Measurements from ENCODE around the gene CREBZF.

CREBZF gene

DNA sequence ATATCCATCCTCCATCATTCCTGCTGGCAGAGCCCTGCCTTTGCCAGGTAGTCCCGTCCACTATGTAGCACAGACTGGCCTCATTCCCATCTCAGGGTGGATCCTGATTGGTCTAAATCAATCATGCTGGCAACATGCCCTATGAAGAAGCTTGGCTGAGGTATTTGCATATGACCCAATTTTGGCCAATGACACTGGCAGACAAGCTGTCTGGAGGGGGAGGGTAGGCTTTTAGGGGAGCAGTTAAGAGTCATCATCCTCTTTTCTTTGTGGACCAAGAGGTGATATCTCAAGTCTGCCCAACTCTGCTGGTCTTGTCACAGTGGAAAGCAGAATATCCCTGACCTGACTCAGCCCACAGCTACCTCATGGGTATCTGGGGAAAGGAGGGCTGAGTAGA lies 16.0 kb upstream of the CREBZF start:
- Histone ChIP-seq H3K4ac (ENCODE audit: low read length) (no peak overlapping the region), H3K14ac (ENCODE audit: low read length) (no peak overlapping the region), H4K91ac (ENCODE audit: low read depth, low read length, poor library complexity) (no peak overlapping the region), H3K27me3 (ENCODE audit: control insufficient read depth in 3 of 3, insufficient read depth in 3 of 3, low read depth in 1 of 3, low read length in 3 of 3) (no peaks in the 10 kb centered on the region), H3K23ac (ENCODE audit: low read depth, low read length, poor library complexity) (no peak overlapping the region), H3K36me3 (replicated peaks in 1 of 2; ENCODE audit: control insufficient read depth in 2 of 2, insufficient read depth in 2 of 2, low read length in 2 of 2) (no peaks in the 10 kb centered on the region), H4K8ac (ENCODE audit: low read depth, low read length) (no peak overlapping the region), H2BK120ac (ENCODE audit: low read depth, low read length) (no peak overlapping the region), H2BK5ac (ENCODE audit: low read length) (no peak overlapping the region), H2AK5ac (ENCODE audit: low read depth, low read length) (no peak overlapping the region), H3K9ac (ENCODE audit: low read depth, low read length, poor library complexity) (no peak overlapping the region), H3K4me3 (ENCODE audit: low read length in 2 of 2) (peak overlapping the region in 1 of 2 donors; percentile 4), H3K79me1 (ENCODE audit: low read depth, low read length) (no peaks in the 10 kb centered on the region), H3K27ac (replicated peaks; ENCODE audit: low read length) (no peak overlapping the region), H3K4me2 (ENCODE audit: insufficient read depth, low read length, poor library complexity, severe bottlenecking) (no peak overlapping the region), H2AFZ (ENCODE audit: low read length) (no peak overlapping the region), H2BK15ac (ENCODE audit: low read length) (no peak overlapping the region), H3K9me3 (replicated peaks in 1 of 2; ENCODE audit: control insufficient read depth in 2 of 2, insufficient read depth in 1 of 2, low read depth in 1 of 2, low read length in 2 of 2) (no peaks in the 10 kb centered on the region), H3K4me1 (ENCODE audit: control insufficient read depth in 2 of 2, insufficient read depth in 1 of 2, low read depth in 1 of 2, low read length in 2 of 2) (peaks cover 2 to 3% of the 10 kb centered on the region in 2 donors), H3K18ac (ENCODE audit: low read length) (no peak overlapping the region), H2BK12ac (ENCODE audit: low read length) (no peak overlapping the region)
- WGBS, 2 donors (ENCODE audit: extremely low coverage in 2 of 2, insufficient read length in 2 of 2, insufficient replicate concordance in 1 of 2): no CpG with 5 or more reads among the region's 1 CpG
- DNase-seq (ENCODE audit: low spot score): no peak

DNA sequence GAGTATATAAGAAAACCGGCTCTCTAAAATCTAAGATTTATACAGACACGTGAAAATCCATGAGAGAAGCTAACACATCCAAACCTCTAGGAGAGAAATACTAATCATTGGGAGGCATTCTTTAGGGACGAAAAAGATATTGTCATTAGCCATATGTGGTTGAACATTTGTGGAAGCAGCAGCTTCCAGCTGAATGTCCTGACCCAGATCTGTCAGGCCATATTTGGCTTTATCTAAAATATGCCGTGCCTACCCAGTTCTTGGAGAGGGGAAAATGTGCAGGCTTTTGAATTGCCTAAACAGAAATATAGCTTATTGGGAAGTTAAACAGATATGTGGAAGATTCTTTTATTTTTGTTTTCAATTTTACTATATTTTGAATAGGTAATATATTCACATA lies 14.6 kb upstream of the CREBZF start:
- Histone ChIP-seq H3K4me1 (ENCODE audit: control insufficient read depth in 2 of 2, insufficient read depth in 1 of 2, low read depth in 1 of 2, low read length in 2 of 2) (peaks cover 0 to 2% of the 10 kb centered on the region in 2 donors), H2BK12ac (ENCODE audit: low read length) (no peak overlapping the region), H3K27ac (replicated peaks; ENCODE audit: low read length) (no peak overlapping the region), H3K4me3 (ENCODE audit: low read length in 2 of 2) (no peak overlapping the region), H2BK5ac (ENCODE audit: low read length) (no peak overlapping the region), H3K18ac (ENCODE audit: low read length) (no peak overlapping the region), H3K4me2 (ENCODE audit: insufficient read depth, low read length, poor library complexity, severe bottlenecking) (no peak overlapping the region), H4K8ac (ENCODE audit: low read depth, low read length) (no peak overlapping the region), H3K23ac (ENCODE audit: low read depth, low read length, poor library complexity) (no peak overlapping the region), H3K14ac (ENCODE audit: low read length) (no peak overlapping the region), H2AFZ (ENCODE audit: low read length) (no peak overlapping the region), H2BK120ac (ENCODE audit: low read depth, low read length) (no peak overlapping the region), H3K36me3 (replicated peaks in 1 of 2; ENCODE audit: control insufficient read depth in 2 of 2, insufficient read depth in 2 of 2, low read length in 2 of 2) (no peaks in the 10 kb centered on the region), H2AK5ac (ENCODE audit: low read depth, low read length) (no peak overlapping the region), H3K9me3 (replicated peaks in 1 of 2; ENCODE audit: control insufficient read depth in 2 of 2, insufficient read depth in 1 of 2, low read depth in 1 of 2, low read length in 2 of 2) (peaks cover 0 to under 1% of the 10 kb centered on the region in 2 donors), H3K27me3 (ENCODE audit: control insufficient read depth in 3 of 3, insufficient read depth in 3 of 3, low read depth in 1 of 3, low read length in 3 of 3) (peaks cover 0 to 3% (median 0%) of the 10 kb centered on the region in 3 experiments), H3K79me1 (ENCODE audit: low read depth, low read length) (no peaks in the 10 kb centered on the region), H4K91ac (ENCODE audit: low read depth, low read length, poor library complexity) (no peak overlapping the region), H3K9ac (ENCODE audit: low read depth, low read length, poor library complexity) (no peak overlapping the region), H2BK15ac (ENCODE audit: low read length) (no peak overlapping the region), H3K4ac (ENCODE audit: low read length) (no peak overlapping the region)
- DNase-seq (ENCODE audit: low spot score): no peak
- WGBS, 2 donors (ENCODE audit: extremely low coverage in 2 of 2, insufficient read length in 2 of 2, insufficient replicate concordance in 1 of 2): no CpG with 5 or more reads among the region's 4 CpGs

DNA sequence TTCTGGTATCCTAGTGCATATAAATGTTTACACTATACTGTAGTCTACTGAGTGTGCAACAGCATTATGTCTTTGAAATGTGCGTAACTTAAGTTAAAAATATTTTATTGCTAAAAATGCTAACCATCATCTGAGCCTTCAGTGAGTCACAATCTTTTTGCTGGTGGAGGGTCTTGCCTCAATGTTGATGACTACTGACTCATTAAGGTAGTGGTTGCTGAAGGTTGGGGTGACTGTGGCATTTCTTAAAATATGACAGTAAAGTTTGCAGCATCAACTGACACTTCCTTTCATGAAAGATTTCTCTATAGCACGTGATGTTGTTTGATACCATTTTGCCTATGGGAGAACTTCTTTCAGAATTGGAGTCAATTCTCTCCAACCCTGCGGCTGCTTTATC lies 8.5 kb upstream of the CREBZF start:
- H4K8ac ChIP-seq (ENCODE audit: low read depth, low read length): no peak overlapping the region
- H2BK15ac ChIP-seq (ENCODE audit: low read length): no peak overlapping the region
- no peaks in the 10 kb centered on the region for H3K79me1 ChIP-seq (ENCODE audit: low read depth, low read length)
- no peak for DNase-seq (ENCODE audit: low spot score)
- no peak overlapping the region for H3K14ac ChIP-seq (ENCODE audit: low read length)
- WGBS, 2 donors (ENCODE audit: extremely low coverage in 2 of 2, insufficient read length in 2 of 2, insufficient replicate concordance in 1 of 2): no CpG with 5 or more reads among the region's 3 CpGs
- no peak overlapping the region for H2AK5ac ChIP-seq (ENCODE audit: low read depth, low read length)
- H3K9me3 ChIP-seq (replicated peaks in 1 of 2; ENCODE audit: control insufficient read depth in 2 of 2, insufficient read depth in 1 of 2, low read depth in 1 of 2, low read length in 2 of 2): peaks cover 0 to 7% of the 10 kb centered on the region in 2 donors
- H3K23ac ChIP-seq (ENCODE audit: low read depth, low read length, poor library complexity): no peak overlapping the region
- H2AFZ ChIP-seq (ENCODE audit: low read length): no peak overlapping the region
- no peak overlapping the region for H3K18ac ChIP-seq (ENCODE audit: low read length)
- peaks cover 0 to 12% (median 0%) of the 10 kb centered on the region in 3 experiments for H3K27me3 ChIP-seq (ENCODE audit: control insufficient read depth in 3 of 3, insufficient read depth in 3 of 3, low read depth in 1 of 3, low read length in 3 of 3)
- no peak overlapping the region for H2BK120ac ChIP-seq (ENCODE audit: low read depth, low read length)
- no peak overlapping the region for H3K4ac ChIP-seq (ENCODE audit: low read length)
- no peak overlapping the region for H2BK12ac ChIP-seq (ENCODE audit: low read length)
- H4K91ac ChIP-seq (ENCODE audit: low read depth, low read length, poor library complexity): no peak overlapping the region
- H3K27ac ChIP-seq (replicated peaks; ENCODE audit: low read length): no peak overlapping the region
- no peaks in the 10 kb centered on the region for H3K36me3 ChIP-seq (replicated peaks in 1 of 2; ENCODE audit: control insufficient read depth in 2 of 2, insufficient read depth in 2 of 2, low read length in 2 of 2)
- no peak overlapping the region for H3K9ac ChIP-seq (ENCODE audit: low read depth, low read length, poor library complexity)
- no peak overlapping the region for H3K4me3 ChIP-seq (ENCODE audit: low read length in 2 of 2)
- H3K4me1 ChIP-seq (ENCODE audit: control insufficient read depth in 2 of 2, insufficient read depth in 1 of 2, low read depth in 1 of 2, low read length in 2 of 2): no peaks in the 10 kb centered on the region
- H3K4me2 ChIP-seq (ENCODE audit: insufficient read depth, low read length, poor library complexity, severe bottlenecking): no peak overlapping the region
- H2BK5ac ChIP-seq (ENCODE audit: low read length): no peak overlapping the region

DNA sequence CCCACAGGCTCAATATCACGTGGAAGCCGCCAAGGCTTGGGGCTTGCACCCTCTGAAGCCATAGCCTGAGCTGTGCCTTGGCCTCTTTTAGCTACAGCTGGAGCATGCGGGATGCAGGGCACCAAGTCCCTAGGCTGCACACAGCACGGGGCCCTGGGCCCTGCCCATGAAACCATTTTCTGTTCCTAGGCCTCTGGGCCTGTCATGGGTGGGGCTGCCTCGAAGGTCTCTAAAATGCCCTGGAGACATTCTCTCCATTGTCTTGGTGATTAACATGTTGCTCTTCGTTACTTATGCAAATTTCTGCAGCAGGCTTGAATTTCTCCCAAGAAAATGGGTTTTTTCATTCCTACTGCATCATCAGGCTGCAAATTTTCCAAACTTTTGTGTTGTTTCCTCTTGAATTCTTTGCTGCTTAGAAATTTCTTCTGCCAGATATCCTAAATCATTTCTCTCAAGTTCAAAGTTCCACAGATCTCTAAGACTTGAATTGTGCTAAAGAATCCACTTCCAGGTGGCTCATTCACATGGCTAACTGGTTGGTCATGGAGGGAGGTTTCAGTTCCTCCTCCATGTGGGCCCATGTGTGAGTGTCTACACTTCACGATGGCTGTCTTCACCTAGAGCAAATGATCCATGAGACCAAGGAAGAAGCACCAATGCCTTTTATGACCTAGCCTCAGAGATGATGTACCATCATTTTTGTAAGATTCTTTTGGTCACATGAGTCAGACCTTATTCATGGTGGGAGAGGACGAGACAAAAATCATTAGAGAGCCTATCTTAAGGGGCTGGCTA lies 7.4 kb upstream of the CREBZF start:
- Histone ChIP-seq H3K4me3 (ENCODE audit: low read length in 2 of 2) (no peak overlapping the region), H4K91ac (ENCODE audit: low read depth, low read length, poor library complexity) (no peak overlapping the region), H3K4me1 (ENCODE audit: control insufficient read depth in 2 of 2, insufficient read depth in 1 of 2, low read depth in 1 of 2, low read length in 2 of 2) (no peaks in the 10 kb centered on the region), H2BK120ac (ENCODE audit: low read depth, low read length) (no peak overlapping the region), H3K18ac (ENCODE audit: low read length) (no peak overlapping the region), H3K9me3 (replicated peaks in 1 of 2; ENCODE audit: control insufficient read depth in 2 of 2, insufficient read depth in 1 of 2, low read depth in 1 of 2, low read length in 2 of 2) (peaks cover 0 to 7% of the 10 kb centered on the region in 2 donors), H3K27ac (replicated peaks; ENCODE audit: low read length) (no peak overlapping the region), H2AFZ (ENCODE audit: low read length) (no peak overlapping the region), H2BK5ac (ENCODE audit: low read length) (no peak overlapping the region), H3K36me3 (replicated peaks in 1 of 2; ENCODE audit: control insufficient read depth in 2 of 2, insufficient read depth in 2 of 2, low read length in 2 of 2) (no peaks in the 10 kb centered on the region), H3K9ac (ENCODE audit: low read depth, low read length, poor library complexity) (no peak overlapping the region), H2BK12ac (ENCODE audit: low read length) (no peak overlapping the region), H4K8ac (ENCODE audit: low read depth, low read length) (no peak overlapping the region), H3K4me2 (ENCODE audit: insufficient read depth, low read length, poor library complexity, severe bottlenecking) (no peak overlapping the region), H3K4ac (ENCODE audit: low read length) (no peak overlapping the region), H3K14ac (ENCODE audit: low read length) (no peak overlapping the region), H2BK15ac (ENCODE audit: low read length) (no peak overlapping the region), H3K23ac (ENCODE audit: low read depth, low read length, poor library complexity) (no peak overlapping the region), H3K27me3 (ENCODE audit: control insufficient read depth in 3 of 3, insufficient read depth in 3 of 3, low read depth in 1 of 3, low read length in 3 of 3) (peaks cover 0 to 12% (median 0%) of the 10 kb centered on the region in 3 experiments), H3K79me1 (ENCODE audit: low read depth, low read length) (no peaks in the 10 kb centered on the region), H2AK5ac (ENCODE audit: low read depth, low read length) (no peak overlapping the region)
- no peak for DNase-seq (ENCODE audit: low spot score)
- no CpG with 5 or more reads among the region's 8 CpGs for WGBS, 2 donors (ENCODE audit: extremely low coverage in 2 of 2, insufficient read length in 2 of 2, insufficient replicate concordance in 1 of 2)
